ENCODE results near the gene HHAT.

Gene HHAT

DNA sequence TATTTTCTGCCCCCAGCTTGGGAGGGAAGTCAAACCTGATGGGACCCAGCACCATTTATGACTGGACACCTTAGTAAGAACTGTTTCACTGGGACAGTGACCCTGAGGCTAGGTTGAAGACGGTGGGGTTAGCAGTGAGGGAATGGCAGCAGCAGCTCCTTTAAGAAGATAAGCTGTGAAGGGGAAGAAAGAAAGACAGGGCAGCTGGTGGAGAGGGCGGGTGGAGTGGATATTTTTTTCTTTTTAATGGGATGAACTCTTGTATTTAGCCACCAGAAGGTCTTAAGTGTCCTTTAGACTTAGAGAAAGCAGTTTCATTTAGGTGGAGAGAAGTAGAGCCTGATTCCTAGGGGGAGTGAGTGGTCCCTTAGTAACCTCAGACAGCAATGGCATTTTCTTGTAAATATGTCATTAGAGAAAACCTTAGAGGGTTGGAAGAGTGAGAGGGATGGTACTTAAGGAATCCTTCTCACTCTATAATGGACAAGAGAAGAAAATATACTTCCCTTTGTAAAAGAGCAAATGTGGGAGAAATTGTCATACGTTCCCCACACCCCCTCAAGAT, 187.5 kb downstream of the HHAT start:
- DNase-seq (ENCODE audit: insufficient read length, low spot score) (peak; percentile 66), FAIRE-seq (peak; percentile 77)
- TF ChIP-seq, protein P1, sequence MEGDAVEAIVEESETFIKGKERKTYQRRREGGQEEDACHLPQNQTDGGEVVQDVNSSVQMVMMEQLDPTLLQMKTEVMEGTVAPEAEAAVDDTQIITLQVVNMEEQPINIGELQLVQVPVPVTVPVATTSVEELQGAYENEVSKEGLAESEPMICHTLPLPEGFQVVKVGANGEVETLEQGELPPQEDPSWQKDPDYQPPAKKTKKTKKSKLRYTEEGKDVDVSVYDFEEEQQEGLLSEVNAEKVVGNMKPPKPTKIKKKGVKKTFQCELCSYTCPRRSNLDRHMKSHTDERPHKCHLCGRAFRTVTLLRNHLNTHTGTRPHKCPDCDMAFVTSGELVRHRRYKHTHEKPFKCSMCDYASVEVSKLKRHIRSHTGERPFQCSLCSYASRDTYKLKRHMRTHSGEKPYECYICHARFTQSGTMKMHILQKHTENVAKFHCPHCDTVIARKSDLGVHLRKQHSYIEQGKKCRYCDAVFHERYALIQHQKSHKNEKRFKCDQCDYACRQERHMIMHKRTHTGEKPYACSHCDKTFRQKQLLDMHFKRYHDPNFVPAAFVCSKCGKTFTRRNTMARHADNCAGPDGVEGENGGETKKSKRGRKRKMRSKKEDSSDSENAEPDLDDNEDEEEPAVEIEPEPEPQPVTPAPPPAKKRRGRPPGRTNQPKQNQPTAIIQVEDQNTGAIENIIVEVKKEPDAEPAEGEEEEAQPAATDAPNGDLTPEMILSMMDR (IDR thresholded peaks at IDR 0.05; ENCODE audit: insufficient read depth, missing control alignments) = no peak

DNA sequence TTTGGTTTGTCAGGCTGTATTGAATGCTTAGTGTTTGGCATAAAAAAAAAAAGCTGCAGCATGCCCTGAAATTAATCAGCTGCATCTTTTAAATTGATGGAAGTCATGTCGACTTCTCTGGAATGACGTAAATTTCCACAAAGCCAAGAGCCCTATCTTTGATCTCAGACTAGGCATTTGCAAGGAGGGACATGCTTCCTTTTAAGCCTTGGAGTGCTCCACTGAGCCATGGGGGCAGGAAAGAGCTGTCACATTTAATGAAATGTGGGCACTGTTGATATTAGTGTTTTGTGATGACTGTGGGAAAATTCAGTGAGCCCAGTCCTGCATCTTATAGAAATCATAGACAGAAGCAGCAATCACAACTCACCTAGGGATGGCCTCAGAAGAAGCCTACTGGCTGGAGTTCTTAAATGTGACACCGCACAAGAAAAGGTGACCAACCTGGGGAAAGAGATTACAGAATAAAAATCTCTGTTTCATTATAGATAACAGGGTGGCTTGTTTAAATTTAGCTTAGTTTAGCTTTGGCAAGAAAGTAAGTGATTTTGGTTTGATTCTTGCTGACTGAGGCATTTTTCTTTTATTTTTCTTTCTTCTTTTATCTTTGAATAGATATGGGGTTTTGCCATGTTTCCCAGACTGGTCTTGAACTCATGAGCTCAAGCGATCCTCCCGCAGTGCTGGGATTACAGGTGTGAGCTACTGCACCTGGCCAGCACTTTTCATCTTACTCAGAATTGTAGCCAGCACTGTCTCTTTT, 188.2 kb downstream of the HHAT start:
- DNase-seq (ENCODE audit: insufficient read length, low spot score) (no peak), FAIRE-seq (no peak)
- TF ChIP-seq, protein P1 (IDR thresholded peaks at IDR 0.05; ENCODE audit: insufficient read depth, missing control alignments) = no peak

DNA sequence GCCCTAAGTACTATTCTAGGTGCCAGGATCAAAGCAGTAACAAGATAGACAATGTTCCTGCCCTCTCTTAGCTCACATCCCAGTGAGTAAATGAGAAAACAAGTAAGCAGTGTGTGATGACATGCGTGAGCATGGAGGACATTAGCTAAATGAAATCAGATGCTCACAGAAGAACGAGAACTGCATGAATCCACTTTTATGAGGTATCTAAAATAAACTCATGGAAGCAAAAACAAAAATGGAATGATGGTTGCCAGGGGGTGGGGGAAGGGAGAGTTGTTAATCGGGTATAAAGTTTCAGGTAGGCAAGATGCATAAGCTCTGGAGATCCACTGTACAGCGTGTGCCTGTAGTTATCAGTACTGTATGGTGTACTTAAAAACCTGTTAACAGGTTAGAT, 195.1 kb downstream of the HHAT start:
- no peak for DNase-seq (ENCODE audit: insufficient read length, low spot score)
- no peak for FAIRE-seq
- TF ChIP-seq, protein P1 (IDR thresholded peaks at IDR 0.05; ENCODE audit: insufficient read depth, missing control alignments) = no peak

DNA sequence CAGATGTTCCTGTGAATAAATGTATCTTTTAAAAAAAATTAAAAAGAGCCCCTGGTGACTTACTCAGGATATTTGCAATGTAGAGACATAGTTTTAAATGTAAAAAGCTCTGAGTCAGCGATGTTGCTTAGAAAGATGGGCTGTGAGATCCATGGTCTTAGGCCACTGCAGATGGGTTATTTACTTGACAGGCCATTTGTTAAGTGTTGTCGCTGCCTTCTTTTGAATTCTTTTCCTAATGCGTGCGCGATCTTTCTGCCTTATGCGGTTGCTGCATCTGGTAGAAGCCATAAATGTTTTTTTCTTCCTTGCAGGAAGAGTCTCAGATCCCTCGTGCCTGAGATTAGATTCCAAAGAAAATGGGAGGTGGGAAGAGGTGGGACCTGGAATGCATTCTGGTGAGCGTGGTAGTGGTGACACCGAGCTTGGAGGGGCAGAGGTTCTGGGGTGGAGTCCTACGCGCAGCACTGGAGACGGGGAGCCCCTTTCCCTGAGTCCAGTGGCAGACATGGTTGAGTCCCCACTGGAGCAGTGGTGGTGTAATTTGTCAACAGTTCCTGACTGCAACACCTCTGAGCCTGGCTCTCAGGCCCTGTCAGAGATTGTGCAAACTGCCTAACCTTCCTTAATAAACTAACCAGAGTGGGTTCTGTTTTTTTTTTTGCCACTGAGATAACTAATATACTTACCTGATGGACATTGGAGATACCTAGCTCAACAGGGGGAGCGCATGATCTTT, 197.2 kb downstream of the HHAT start:
- DNase-seq (ENCODE audit: insufficient read length, low spot score) = no peak
- TF ChIP-seq, protein P1 (IDR thresholded peaks at IDR 0.05; ENCODE audit: insufficient read depth, missing control alignments) = no peak
- FAIRE-seq = no peak

DNA sequence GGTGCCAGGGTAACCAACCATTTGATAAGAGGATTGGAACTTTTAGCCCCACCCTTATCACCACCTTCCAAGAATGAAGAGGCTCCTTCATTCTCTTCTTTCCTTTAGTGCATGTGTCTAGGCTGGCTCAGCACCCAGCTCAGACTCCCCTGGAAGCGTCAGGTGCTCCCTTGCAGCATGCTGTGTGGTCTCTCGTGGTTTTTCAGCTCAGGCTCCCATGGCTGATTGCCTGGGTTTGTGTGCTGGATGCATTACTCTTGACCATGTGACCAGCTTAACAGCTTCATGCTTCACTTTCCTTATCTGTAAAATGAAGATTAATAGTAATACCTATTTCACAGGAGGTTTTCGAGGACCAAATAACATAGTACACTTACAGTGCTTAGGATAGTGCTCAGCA, 198.4 kb downstream of the HHAT start:
- DNase-seq (ENCODE audit: insufficient read length, low spot score) (no peak), FAIRE-seq (no peak)
- TF ChIP-seq, protein P1 (IDR thresholded peaks at IDR 0.05; ENCODE audit: insufficient read depth, missing control alignments) = no peak

DNA sequence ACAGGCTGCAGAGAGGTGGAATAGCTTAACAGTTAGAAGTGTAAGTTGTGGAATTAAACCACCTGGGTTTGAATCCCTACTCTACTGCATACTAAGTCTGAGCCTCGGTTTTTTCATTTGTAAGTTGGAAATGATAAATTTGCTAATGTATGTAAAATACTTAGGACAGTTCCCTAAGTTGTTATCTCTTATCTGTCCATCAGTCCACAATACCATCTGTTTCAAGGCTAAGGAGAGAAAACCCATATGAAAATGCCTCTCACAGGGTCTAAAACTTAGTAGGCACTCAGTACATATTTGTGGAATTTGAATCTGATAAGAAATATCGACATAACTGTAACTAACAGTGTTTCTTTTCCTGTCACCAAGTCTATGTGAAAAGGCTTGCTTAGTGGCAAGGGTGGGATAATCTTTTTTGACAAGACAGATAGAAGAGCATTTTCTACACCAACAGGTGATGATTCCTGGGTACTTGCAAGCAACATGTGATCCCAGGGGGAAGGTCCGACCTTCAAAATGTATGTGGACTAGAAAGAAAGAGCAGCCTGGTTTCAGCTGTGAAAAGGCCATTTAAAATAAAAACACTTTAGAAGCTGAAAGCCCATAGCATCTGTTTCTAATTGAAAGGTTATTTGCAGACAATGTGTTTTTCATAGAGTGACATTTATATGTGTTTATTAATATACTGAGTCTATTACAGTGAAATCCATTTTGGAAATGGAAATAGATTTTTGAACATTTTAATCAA, 202.9 kb downstream of the HHAT start:
- FAIRE-seq (peak; percentile 51), DNase-seq (ENCODE audit: insufficient read length, low spot score) (no peak)
- TF ChIP-seq, protein P1 (IDR thresholded peaks at IDR 0.05; ENCODE audit: insufficient read depth, missing control alignments) = no peak

Measured in D721Med (cell line).